Left lung (tissue), 10 donors: Measurements from ENCODE around the gene IFI27L1. TPM values are rescaled to one million over a fixed set of nuclear protein-coding genes. Genes with fewer than 3 reads are reported as not detected.

ENCODE experiments used
- ATAC-seq: fragments of 200-7000 bp; cut with Tn5 transposase; one replicate; pipeline ENCODE4 v1.9.1; 2020; ENCODE audit warnings: moderate library complexity
- DNase-seq, 4 donors: peaks; one replicate each; pipeline ENCODE4 v3.0.0-alpha.2; 2013 to 2020
- H3K27ac ChIP-seq, 2 donors: fragments of 200-600 bp; sonication (generic) in 1 of 2; one replicate each; pipeline versions ENCODE4 v1.5.0 to v1.8.0; 2020 to 2021
- H3K27me3 ChIP-seq, 2 donors: fragments of 200-600 bp; sonication (generic) in 1 of 2; one replicate each; pipeline versions ENCODE4 v1.5.0 to v1.8.0; 2020 to 2021
- H3K36me3 ChIP-seq, 2 donors: fragments of 200-600 bp; sonication (generic) in 1 of 2; one replicate each; pipeline versions ENCODE4 v1.5.0 to v1.8.0; 2020 to 2021
- H3K4me1 ChIP-seq, 2 donors: fragments of 200-600 bp; one replicate each; pipeline ENCODE4 v1.8.0; 2021
- H3K4me3 ChIP-seq, 2 donors: fragments of 200-600 bp; sonication (generic) in 1 of 2; one replicate each; pipeline versions ENCODE4 v1.5.0 to v1.8.0; 2020 to 2021; ENCODE audit warnings: mild to moderate bottlenecking in 1 of 2
- H3K9me3 ChIP-seq, 2 donors: fragments of 200-600 bp; sonication (generic) in 1 of 2; one replicate each; pipeline versions ENCODE4 v1.5.0 to v1.8.0; 2020 to 2021
- CTCF ChIP-seq, 2 donors: fragments of 200-600 bp; sonication (generic) in 1 of 2; IDR thresholded peaks; one replicate each; pipeline versions ENCODE4 v1.5.0 to v1.8.0; 2021; ENCODE audit warnings: antibody characterized with exemption in 2 of 2
- intact Hi-C, 2 donors: fragments of 100-400 bp; cut with DNase I; formaldehyde crosslinking; loops; one replicate each; pipeline versions ENCODE4 v1.11.2 to v1.14.2; 2022
- polyA plus RNA-seq, 6 donors: library from polyadenylated mRNA; unstranded; fragments of 120-200 nt; gene quantifications; one replicate each; pipeline ENCODE4 v1.2.1, GENCODE V29; 2013; ENCODE audit not compliant: insufficient read length in 6 of 6
- total RNA-seq, 2 donors: library from RNA; stranded (reverse); fragmentation: NEBNext Ultra II Directional; extraction: Animal tissue kit (Norgen Biotek cat#: 25700); gene quantifications; one replicate each; pipeline ENCODE4 v1.2.1, GENCODE V29; 2021
- donor health status: DM: no; HTN: yes; CAD: no.
- donor health status: DM: no; HTN: no; CAD: no.

The IFI27L1 gene
- total and polyA plus RNA-seq, 8 donors = 20.3 to 34.3 (median 31.2) TPM

GRCh38 chr14:94074534-94074933 lies 6.6 kb upstream of the IFI27L1 start:
- no peak for DNase-seq
- no peak overlapping the region for H3K4me3 ChIP-seq
- ATAC-seq = no peak
- H3K27ac ChIP-seq = no peak overlapping the region
- peaks cover 0 to 11% of the 10 kb centered on the region in 2 donors for H3K36me3 ChIP-seq
- no peaks in the 10 kb centered on the region for H3K27me3 ChIP-seq
- peaks cover 0 to 42% of the 10 kb centered on the region in 2 donors for H3K9me3 ChIP-seq
- peaks cover 27 to 40% of the 10 kb centered on the region in 2 donors for H3K4me1 ChIP-seq
- no peak for TF ChIP-seq CTCF (IDR thresholded peaks at IDR 0.05)
- intact Hi-C loops = no loop called here

- peaks cover 0 to 11% of the 10 kb centered on the region in 2 donors for H3K36me3 ChIP-seq
- ATAC-seq (no peak), DNase-seq (no peak)
- H3K27ac ChIP-seq = no peak overlapping the region
- H3K4me3 ChIP-seq = no peak overlapping the region
- peaks cover 0 to 38% of the 10 kb centered on the region in 2 donors for H3K9me3 ChIP-seq
- TF ChIP-seq CTCF (IDR thresholded peaks at IDR 0.05) = no peak
- intact Hi-C loops = no loop called here
- peaks cover 32 to 45% of the 10 kb centered on the region in 2 donors for H3K4me1 ChIP-seq
- H3K27me3 ChIP-seq = no peaks in the 10 kb centered on the region
Measured at GRCh38 chr14:94075008-94075407, 6.1 kb upstream of the IFI27L1 start.

GRCh38 chr14:94077111-94077821 lies 3.8 kb upstream of the IFI27L1 start:
- TF ChIP-seq CTCF (IDR thresholded peaks at IDR 0.05) = no peak
- Histone ChIP-seq H3K36me3 (peaks cover 0 to 11% of the 10 kb centered on the region in 2 donors), H3K27me3 (no peaks in the 10 kb centered on the region), H3K27ac (no peak overlapping the region), H3K4me1 (peaks cover 32 to 54% of the 10 kb centered on the region in 2 donors), H3K4me3 (peak overlapping the region; percentile 2 to 91), H3K9me3 (peaks cover 0 to 28% of the 10 kb centered on the region in 2 donors)
- intact Hi-C loops = no loop called here
- no peak for ATAC-seq
- no peak for DNase-seq

GRCh38 chr14:94077823-94078222 lies 3.3 kb upstream of the IFI27L1 start:
- ATAC-seq (no peak), DNase-seq (no peak)
- Histone ChIP-seq H3K4me3 (peak overlapping the region in 1 of 2 donors; percentile 91), H3K27ac (no peak overlapping the region), H3K36me3 (peaks cover 0 to 11% of the 10 kb centered on the region in 2 donors), H3K4me1 (peaks cover 32 to 54% of the 10 kb centered on the region in 2 donors), H3K27me3 (no peaks in the 10 kb centered on the region), H3K9me3 (peaks cover 0 to 24% of the 10 kb centered on the region in 2 donors)
- TF ChIP-seq CTCF (IDR thresholded peaks at IDR 0.05) = no peak
- intact Hi-C loops = no loop called here

GRCh38 chr14:94079891-94080620 lies 1.1 kb upstream of the IFI27L1 start:
- H3K4me1 ChIP-seq = peaks cover 32 to 54% of the 10 kb centered on the region in 2 donors
- TF ChIP-seq CTCF (IDR thresholded peaks at IDR 0.05) = no peak
- peaks cover 0 to 10% of the 10 kb centered on the region in 2 donors for H3K9me3 ChIP-seq
- DNase-seq (no peak), ATAC-seq (no peak)
- no peaks in the 10 kb centered on the region for H3K27me3 ChIP-seq
- H3K36me3 ChIP-seq = peaks cover 0 to 5% of the 10 kb centered on the region in 2 donors
- H3K27ac ChIP-seq = peak overlapping the region; percentile 90 to 94
- peak overlapping the region; percentile 90 to 91 for H3K4me3 ChIP-seq
- intact Hi-C loops = no loop called here
